ENCODE results near the gene NOTCH1.

Gene NOTCH1

DNA sequence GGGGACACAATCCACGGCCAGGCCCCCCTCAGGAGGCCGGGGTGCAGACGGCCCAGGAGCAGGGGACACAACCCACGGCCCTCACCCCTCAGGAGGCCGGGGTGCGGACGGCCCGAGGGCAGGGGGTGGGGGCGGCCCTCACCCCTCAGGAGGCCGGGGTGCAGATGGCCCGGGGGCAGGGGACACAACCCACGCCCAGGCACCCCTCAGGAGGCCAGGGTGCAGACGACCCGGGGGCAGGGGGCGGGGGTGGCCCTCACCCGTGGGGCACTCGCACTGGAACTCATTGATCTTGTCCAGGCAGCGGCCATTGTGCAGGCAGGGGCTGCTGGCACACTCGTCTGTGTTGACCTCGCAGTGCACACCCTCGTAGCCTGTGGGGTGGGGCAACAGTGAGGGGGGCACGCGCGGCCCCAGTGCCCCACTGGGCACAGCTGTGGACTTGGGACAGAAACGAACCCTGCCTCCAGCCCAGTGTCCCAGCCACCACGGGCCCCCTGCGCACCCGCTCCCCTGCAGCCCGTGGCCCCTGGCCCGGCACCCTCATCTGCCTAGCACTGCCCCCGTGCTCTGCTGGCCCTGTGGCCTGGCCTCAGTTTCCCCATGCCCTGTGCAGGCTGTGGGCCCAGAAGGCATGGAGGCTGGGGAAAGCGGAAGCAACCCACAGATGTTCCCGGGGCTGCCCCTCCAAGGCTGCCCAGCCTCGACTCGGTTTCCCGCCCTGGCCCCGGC lies 28.7 kb downstream of the NOTCH1 start:
- no peak for DNase-seq (ENCODE audit: low read depth in 2 of 2)

DNA sequence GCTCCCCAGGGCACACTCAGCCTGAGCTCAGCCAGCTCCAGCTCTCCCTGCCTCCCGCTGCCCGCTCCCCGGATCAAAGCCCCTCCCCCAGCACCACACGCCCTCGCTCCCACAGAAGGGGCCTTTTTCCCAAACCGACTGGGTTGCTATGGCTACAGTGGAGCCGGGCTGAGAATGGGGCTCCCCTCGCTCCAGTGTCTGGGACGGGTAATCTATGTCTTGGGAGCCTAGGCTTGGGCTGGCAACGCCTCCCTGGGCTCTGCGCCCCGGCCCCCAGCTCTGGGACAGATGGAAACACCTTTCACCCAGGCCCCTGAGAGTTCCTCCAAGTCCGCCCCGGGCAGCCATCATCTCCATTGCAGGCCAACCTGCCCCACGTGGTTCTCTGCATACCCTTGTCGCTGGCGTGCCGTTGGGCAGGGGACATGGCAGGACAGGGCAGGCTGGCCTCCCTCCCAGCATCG lies 29.6 kb downstream of the NOTCH1 start:
- no peak for DNase-seq (ENCODE audit: low read depth in 2 of 2)

DNA sequence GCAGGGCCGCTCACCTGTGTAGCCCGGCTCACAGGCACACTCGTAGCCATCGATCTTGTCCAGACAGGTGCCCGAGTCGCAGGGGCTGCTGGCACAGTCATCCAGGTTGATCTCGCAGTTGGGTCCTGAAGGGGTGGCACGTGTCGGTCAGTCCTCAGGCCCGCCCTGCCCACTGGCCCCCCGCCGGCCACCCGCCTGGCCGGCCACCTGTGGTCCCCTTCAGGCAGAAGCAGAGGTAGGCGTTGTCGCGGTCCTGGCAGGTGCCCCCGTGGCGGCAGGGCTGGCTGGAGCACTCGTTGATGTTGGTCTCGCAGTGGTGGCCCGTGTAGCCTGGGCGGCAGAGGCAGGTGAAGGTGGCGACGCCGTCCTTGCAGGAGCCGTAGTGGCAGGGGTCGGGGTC lies 30.6 kb downstream of the NOTCH1 start:
- DNase-seq (ENCODE audit: low read depth in 2 of 2): no peak

DNA sequence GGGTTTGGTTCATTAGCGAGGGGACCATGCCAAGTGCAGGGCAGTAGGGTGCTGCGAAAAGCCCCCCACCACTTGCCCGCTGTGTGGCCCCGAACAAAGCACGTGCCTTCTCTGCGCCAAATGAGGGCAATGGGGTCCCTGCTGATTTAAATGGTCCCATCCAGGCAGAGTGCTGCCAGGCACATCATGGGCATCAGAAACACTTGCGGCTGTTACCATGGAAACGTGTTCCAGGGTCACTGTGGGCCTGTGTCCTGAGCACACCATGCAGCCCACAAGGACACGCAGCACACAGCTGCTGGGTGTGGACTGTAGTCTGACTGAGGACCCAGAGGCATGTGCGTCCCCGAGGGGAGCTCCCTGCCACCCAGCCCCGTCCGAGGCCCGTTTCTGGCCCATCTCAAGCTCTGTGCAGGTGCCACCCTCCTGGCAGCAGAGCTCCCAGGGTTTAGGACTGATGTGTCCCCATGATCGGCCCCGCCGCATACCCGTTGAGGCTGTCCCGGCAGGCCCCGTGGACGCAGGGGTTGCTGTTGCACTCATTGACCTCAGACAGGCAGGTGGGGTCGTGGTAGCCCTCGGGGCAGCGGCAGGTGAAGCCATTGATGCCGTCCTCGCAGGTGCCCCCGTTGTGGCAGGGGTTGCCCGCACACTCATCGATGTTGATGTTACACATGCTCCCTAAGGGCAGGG lies 31.7 kb downstream of the NOTCH1 start:
- DNase-seq (ENCODE audit: low read depth in 2 of 2): no peak

DNA sequence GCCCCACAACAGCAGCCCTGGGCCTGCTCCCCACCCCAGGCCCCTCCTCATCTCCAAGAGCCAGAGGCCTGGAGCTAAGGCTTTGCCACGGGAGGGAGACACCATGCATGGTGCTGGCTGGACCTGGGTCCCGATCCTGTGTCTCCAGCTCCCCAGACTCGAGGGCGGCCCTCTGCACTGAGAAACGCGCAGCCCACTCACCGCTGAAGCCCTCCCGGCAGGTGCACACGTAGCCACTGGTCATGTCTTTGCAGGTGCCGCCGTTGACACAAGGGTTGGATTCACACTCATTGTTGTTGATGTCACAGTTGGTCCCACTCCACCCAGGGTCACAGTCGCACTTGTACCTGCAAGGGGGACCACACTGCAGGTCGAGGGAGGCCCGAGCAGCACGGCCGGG lies 32.7 kb downstream of the NOTCH1 start:
- no peak for DNase-seq (ENCODE audit: low read depth in 2 of 2)

DNA sequence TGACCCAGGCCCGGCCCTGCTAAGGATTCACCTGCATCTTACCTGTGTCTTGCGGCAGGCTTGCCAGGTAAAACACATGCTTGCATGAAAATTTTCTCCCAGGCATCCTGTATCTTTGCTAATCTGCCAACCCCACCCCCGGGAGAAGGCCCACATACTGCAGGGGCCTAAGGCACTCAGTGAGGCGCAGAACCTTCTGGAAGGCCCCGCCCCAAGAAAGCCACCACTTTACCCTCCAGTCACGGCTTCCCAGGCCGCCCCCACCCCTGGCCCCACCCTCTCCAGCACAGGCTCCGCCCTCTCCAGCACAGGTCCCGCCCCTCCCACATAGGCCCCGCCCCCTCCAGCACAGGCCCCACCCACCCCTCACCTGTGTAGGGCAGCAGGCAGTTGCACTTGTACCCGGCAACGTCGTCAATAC lies 33.2 kb downstream of the NOTCH1 start:
- DNase-seq (ENCODE audit: low read depth in 2 of 2): no peak

GRCh38 chr9:136511670-136512592 lies 33.9 kb downstream of the NOTCH1 start:
- DNase-seq (ENCODE audit: low read depth in 2 of 2): no peak

DNA sequence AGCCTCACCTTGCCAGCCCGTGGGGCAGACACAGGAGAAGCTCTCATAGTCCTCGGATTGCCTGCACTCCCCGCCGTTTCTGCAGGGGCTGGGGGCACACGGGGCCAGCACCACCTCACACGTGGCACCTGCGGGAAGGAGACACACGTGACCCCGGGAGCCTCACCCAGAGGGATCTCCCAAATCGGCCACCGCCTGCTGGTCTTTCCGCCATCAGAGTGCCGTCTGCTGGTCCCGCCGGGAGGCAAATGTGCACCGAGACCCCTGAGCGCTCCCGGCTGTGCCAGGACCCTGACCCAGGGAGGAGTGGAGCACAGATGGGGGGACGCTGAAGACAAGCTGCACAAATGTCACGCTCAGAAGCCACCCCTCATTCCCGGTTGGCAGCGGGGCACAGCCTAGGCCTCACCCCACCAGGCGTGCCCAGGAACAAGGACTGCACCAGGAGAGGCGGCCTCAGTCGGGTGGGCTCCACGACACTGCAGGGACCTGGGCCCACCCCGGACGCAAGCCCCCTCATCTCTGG lies 34.6 kb downstream of the NOTCH1 start:
- DNase-seq (ENCODE audit: low read depth in 2 of 2): no peak

- no peak for DNase-seq (ENCODE audit: low read depth in 2 of 2)
These were observed 35.3 kb downstream of the NOTCH1 start for GRCh38 chr9:136510561-136510960.

DNA sequence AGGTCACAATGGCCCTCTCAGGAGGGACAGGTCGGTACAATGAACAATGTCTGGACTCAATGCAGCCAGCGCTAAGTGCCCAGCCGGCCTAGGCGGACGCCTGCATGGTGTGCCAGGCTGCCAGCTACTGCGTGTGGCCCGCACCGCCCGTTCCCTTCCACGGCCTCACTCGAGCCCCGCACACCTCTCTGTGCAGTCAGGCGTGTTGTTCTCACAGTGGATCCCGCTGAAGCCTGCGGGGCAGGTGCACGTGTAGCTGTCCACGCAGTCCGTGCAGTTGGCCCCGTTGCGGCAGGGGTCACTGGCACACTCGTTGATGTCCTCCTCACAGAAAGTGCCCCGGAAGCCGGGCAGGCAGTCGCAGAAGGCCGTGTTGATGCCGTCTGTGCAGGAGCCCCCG lies 36.3 kb downstream of the NOTCH1 start:
- no peak for DNase-seq (ENCODE audit: low read depth in 2 of 2)

GRCh38 chr9:136508729-136509500 lies 36.9 kb downstream of the NOTCH1 start:
- DNase-seq (ENCODE audit: low read depth in 2 of 2): no peak

- DNase-seq (ENCODE audit: low read depth in 2 of 2): no peak
These were observed 37.9 kb downstream of the NOTCH1 start for GRCh38 chr9:136507992-136508375.

GRCh38 chr9:136507221-136507991 lies 38.4 kb downstream of the NOTCH1 start:
- no peak for DNase-seq (ENCODE audit: low read depth in 2 of 2)

DNA sequence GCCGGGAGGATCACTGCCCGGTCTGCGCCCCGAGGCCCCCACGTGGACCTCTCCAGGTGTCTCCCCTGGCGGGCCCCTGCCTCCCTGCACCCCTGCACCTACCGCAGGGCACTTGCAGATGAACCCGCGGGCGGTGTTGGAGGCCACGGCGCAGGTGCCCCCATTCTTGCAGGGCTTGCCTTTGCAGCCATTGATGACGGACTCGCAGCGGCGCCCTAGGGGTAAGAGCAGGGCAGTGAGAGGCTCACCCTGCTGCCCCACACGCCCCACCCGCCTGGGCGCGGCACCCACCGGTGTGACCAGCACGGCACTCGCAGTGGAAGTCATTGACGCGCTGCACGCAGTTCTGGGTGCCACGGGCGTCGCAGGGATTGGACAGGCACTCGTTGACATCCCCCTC lies 39.4 kb downstream of the NOTCH1 start:
- no peak for DNase-seq (ENCODE audit: low read depth in 2 of 2)

- no peak for DNase-seq (ENCODE audit: low read depth in 2 of 2)
These were observed 40.1 kb downstream of the NOTCH1 start for GRCh38 chr9:136505406-136506403.

GRCh38 chr9:136504512-136505348 lies 41.1 kb downstream of the NOTCH1 start:
- DNase-seq (ENCODE audit: low read depth in 2 of 2): no peak

- no peak for DNase-seq (ENCODE audit: low read depth in 2 of 2)
These were observed 42.8 kb downstream of the NOTCH1 start for GRCh38 chr9:136502940-136503550.

DNA sequence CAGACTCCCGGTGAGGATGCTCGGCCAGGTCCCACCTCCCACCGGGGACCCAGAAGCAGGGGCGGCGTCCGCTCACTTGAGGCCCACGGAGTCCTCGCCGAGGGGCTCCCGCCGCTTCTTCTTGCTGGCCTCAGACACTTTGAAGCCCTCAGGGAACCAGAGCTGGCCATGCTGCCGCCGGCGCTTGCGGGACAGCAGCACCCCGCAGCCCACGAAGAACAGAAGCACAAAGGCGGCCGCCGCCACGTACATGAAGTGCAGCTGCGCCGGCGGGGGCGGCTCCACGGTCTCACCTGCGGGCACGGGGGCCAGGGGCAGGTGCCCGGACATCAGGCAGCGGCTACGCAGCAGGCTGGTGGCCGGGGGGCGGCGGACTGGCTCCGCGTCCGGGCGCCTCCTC lies 43.7 kb downstream of the NOTCH1 start:
- DNase-seq (ENCODE audit: low read depth in 2 of 2): no peak

Measured in stimulated activated CD4-positive, alpha-beta T cell treated with anti-CD3 and anti-CD28 coated beads, Interleukin-1b, Interleukin-23, amount 100 ng/mL, for 1 hour (primary cell).